H1 (cell line): ENCODE data around the gene SLC26A8.

Source experiments
- POLR2A ChIP-seq, 2 experiments: IDR thresholded peaks; 1 replicate in 1 of 2; 2 replicates in 1 of 2; pipeline ENCODE4 v1.6.1; 2011; ENCODE audit warnings: low read depth in 2 of 2, low read length in 2 of 2, mild to moderate bottlenecking in 2 of 2; ENCODE audit errors: control extremely low read depth in 1 of 2
- POLR2AphosphoS5 ChIP-seq: IDR thresholded peaks from 2 replicates; pipeline ENCODE4 v1.6.1; 2011; ENCODE audit warnings: low read depth, low read length
- RFX5 ChIP-seq: IDR thresholded peaks from 2 replicates; pipeline ENCODE4 v1.6.1; 2011; ENCODE audit warnings: low read depth, low read length, improper control_type of control experiment, borderline replicate concordance
- TF ChIP-seq, protein P1 (sequence below), 3 experiments: IDR thresholded peaks; 1 replicate in 2 of 3; 2 replicates in 1 of 3; pipeline versions ENCODE4 v1.5.1 to v1.6.1; 2011; ENCODE audit warnings: low read length in 3 of 3, mild to moderate bottlenecking in 3 of 3, inconsistent platforms in 2 of 3, low read depth in 1 of 3, moderate library complexity in 1 of 3; ENCODE audit not compliant: insufficient read depth in 1 of 3; ENCODE audit errors: control extremely low read depth in 1 of 3
- TF ChIP-seq, protein P2 (sequence below): IDR thresholded peaks from 2 replicates; pipeline ENCODE4 v1.6.1; 2012; ENCODE audit warnings: low read length, inconsistent platforms

DNA sequence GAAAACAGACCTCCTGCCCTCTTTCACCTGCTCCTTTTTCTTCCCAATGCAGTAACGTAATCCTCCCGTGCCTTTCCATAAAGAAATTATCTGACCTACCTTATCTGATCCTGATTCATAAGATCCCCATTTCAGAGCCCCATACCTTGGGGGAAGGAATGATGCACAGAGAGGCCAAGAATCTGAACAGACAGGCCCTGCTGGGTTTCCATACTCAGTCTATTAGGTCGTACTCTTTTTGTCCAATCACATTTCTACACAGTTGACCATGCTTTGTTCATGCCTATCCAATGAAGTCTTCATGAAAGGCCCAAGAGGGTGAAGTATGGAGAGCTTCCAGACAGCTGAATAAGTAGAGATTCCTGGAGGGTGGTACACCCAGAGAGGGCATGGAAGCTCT is 128.9 kb downstream of the SLC26A8 start:
- TF ChIP-seq, protein P1, sequence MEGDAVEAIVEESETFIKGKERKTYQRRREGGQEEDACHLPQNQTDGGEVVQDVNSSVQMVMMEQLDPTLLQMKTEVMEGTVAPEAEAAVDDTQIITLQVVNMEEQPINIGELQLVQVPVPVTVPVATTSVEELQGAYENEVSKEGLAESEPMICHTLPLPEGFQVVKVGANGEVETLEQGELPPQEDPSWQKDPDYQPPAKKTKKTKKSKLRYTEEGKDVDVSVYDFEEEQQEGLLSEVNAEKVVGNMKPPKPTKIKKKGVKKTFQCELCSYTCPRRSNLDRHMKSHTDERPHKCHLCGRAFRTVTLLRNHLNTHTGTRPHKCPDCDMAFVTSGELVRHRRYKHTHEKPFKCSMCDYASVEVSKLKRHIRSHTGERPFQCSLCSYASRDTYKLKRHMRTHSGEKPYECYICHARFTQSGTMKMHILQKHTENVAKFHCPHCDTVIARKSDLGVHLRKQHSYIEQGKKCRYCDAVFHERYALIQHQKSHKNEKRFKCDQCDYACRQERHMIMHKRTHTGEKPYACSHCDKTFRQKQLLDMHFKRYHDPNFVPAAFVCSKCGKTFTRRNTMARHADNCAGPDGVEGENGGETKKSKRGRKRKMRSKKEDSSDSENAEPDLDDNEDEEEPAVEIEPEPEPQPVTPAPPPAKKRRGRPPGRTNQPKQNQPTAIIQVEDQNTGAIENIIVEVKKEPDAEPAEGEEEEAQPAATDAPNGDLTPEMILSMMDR (IDR thresholded peaks at IDR 0.05; ENCODE audit: control extremely low read depth in 1 of 3, insufficient read depth in 1 of 3, low read depth in 1 of 3, low read length in 3 of 3) = no peak
- TF ChIP-seq POLR2AphosphoS5 (no peak), POLR2A (IDR thresholded peaks at IDR 0.05; ENCODE audit: control extremely low read depth in 1 of 2, low read depth in 2 of 2, low read length in 2 of 2) (no peak), RFX5 (no peak)
- TF ChIP-seq, protein P2, sequence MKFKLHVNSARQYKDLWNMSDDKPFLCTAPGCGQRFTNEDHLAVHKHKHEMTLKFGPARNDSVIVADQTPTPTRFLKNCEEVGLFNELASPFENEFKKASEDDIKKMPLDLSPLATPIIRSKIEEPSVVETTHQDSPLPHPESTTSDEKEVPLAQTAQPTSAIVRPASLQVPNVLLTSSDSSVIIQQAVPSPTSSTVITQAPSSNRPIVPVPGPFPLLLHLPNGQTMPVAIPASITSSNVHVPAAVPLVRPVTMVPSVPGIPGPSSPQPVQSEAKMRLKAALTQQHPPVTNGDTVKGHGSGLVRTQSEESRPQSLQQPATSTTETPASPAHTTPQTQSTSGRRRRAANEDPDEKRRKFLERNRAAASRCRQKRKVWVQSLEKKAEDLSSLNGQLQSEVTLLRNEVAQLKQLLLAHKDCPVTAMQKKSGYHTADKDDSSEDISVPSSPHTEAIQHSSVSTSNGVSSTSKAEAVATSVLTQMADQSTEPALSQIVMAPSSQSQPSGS = no peak
